Endothelial cell of umbilical vein (primary cell): ENCODE results near the gene NGLY1. TPM values are rescaled to one million over a fixed set of nuclear protein-coding genes. Genes with fewer than 3 reads are reported as not detected.

ENCODE experiments used
- BruUV-seq: library from RNA; stranded (reverse); fragments of 400-500 nt; replicated peaks from 2 replicates; lab custom pipeline; 2021; lab: Mats Ljungman, UMichigan
- CTCF ChIA-PET: fragments of 300-600, 350-600 bp; sonication (Branson Sonifier 250); formaldehyde crosslinking; loops from one replicate; lab custom pipeline; 2021; ENCODE audit warnings: antibody characterized with exemption, inconsistent platforms; lab: Charles Lee
- POLR2A ChIA-PET: fragments of 300-600, 350-600 bp; sonication (Branson Sonifier 250); formaldehyde crosslinking; loops from one replicate; lab custom pipeline; 2021; ENCODE audit warnings: antibody characterized with exemption, inconsistent platforms; lab: Charles Lee
- DNase-seq: peaks from one replicate; pipeline ENCODE4 v3.0.0-alpha.2; 2011; ENCODE audit warnings: low read depth, low spot score
- FAIRE-seq: peaks from 2 replicates; lab custom pipeline; 2011; peaks lifted over from hg19 to GRCh38; lab: Jason Lieb, UNC
- H2AFZ ChIP-seq: 2 replicates; pipeline ENCODE4 v1.6.0; 2012; ENCODE audit warnings: low read depth, low read length, control low read depth, inconsistent platforms
- H3K27ac ChIP-seq: 2 replicates; pipeline ENCODE4 v1.5.1; 2011; ENCODE audit warnings: low read depth, mild to moderate bottlenecking, control low read depth, low read length, moderate library complexity; ENCODE audit not compliant: insufficient read depth
- H3K27me3 ChIP-seq, 2 experiments: 2 replicates each; pipeline versions ENCODE4 v1.6.0 to v1.6.1; 2011; ENCODE audit warnings: low read length in 2 of 2, mixed read lengths in 1 of 2; ENCODE audit not compliant: control insufficient read depth in 2 of 2, insufficient read depth in 2 of 2
- H3K36me3 ChIP-seq, 2 experiments: 2 replicates in 1 of 2; 3 replicates in 1 of 2; pipeline ENCODE4 v1.5.1; 2011; ENCODE audit warnings: low read length in 2 of 2, mild to moderate bottlenecking in 1 of 2, moderate library complexity in 1 of 2; ENCODE audit not compliant: control insufficient read depth in 2 of 2, insufficient read depth in 2 of 2; ENCODE audit errors: extremely low read depth in 1 of 2
- H3K4me1 ChIP-seq: 3 replicates; pipeline ENCODE4 v1.5.1; 2011; ENCODE audit warnings: mild to moderate bottlenecking, low read length; ENCODE audit not compliant: control insufficient read depth, insufficient read depth; ENCODE audit errors: extremely low read depth
- H3K4me2 ChIP-seq: 2 replicates; pipeline ENCODE4 v1.6.1; 2011; ENCODE audit warnings: low read length, control low read depth, mixed read lengths; ENCODE audit not compliant: insufficient read depth
- H3K4me3 ChIP-seq, 3 experiments: fragments of 200-600 bp in 1 of 3; sonication (generic), shearing (Covaris generic) in 1 of 3; replicated peaks in 1 of 3; 2 replicates each; pipeline ENCODE4 v1.5.1; 2011 to 2016; ENCODE audit warnings: control low read depth in 3 of 3, low read length in 3 of 3, mild to moderate bottlenecking in 2 of 3, inconsistent platforms in 1 of 3, low read depth in 1 of 3, moderate library complexity in 1 of 3; ENCODE audit not compliant: insufficient read depth in 1 of 3
- H3K79me2 ChIP-seq: 2 replicates; pipeline ENCODE4 v1.6.0; 2012; ENCODE audit warnings: low read length, inconsistent platforms; ENCODE audit not compliant: control insufficient read depth, insufficient read depth
- H3K9ac ChIP-seq: replicated peaks from 2 replicates; pipeline ENCODE3; 2011; ENCODE audit warnings: low read length, control low read depth; ENCODE audit not compliant: insufficient read depth; ENCODE audit errors: extremely low read depth
- H3K9me1 ChIP-seq: replicated peaks from 3 replicates; pipeline ENCODE4 v1.6.0; 2011; ENCODE audit warnings: mild to moderate bottlenecking, low read length; ENCODE audit not compliant: control insufficient read depth, insufficient read depth; ENCODE audit errors: extremely low read depth
- H3K9me3 ChIP-seq: replicated peaks from 2 replicates; pipeline ENCODE4 v1.5.1; 2012; ENCODE audit warnings: low read length, inconsistent platforms; ENCODE audit not compliant: control insufficient read depth, insufficient read depth
- H4K20me1 ChIP-seq: replicated peaks from 2 replicates; pipeline ENCODE3; 2011; ENCODE audit warnings: mild to moderate bottlenecking, low read length; ENCODE audit not compliant: control insufficient read depth, insufficient read depth; ENCODE audit errors: extremely low read depth
- CTCF ChIP-seq, 2 donors: IDR thresholded peaks; 1 replicate in 1 of 2; 2 replicates in 1 of 2; pipeline ENCODE4 v1.5.1; 2011; ENCODE audit warnings: low read length in 2 of 2, mild to moderate bottlenecking in 2 of 2, moderate library complexity in 2 of 2, control low read depth in 1 of 2, inconsistent platforms in 1 of 2, low read depth in 1 of 2; ENCODE audit not compliant: insufficient read depth in 1 of 2; ENCODE audit errors: extremely low read depth in 1 of 2
- EZH2 ChIP-seq: IDR thresholded peaks from 2 replicates; pipeline ENCODE4 v1.6.1; 2012; ENCODE audit warnings: borderline replicate concordance, low read depth, mild to moderate bottlenecking, moderate library complexity, low read length, inconsistent platforms; ENCODE audit not compliant: severe bottlenecking
- FOS ChIP-seq: IDR thresholded peaks from 2 replicates; pipeline ENCODE4 v1.6.1; 2011; ENCODE audit warnings: mild to moderate bottlenecking, low read length, moderate library complexity, borderline replicate concordance; ENCODE audit not compliant: insufficient read depth
- GATA2 ChIP-seq: IDR thresholded peaks from 2 replicates; pipeline ENCODE4 v1.7.0; 2011; ENCODE audit warnings: low read depth, mild to moderate bottlenecking, moderate library complexity, mixed read lengths, low read length; ENCODE audit not compliant: insufficient read length, insufficient read depth
- JUN ChIP-seq: IDR thresholded peaks from 2 replicates; pipeline ENCODE4 v1.6.1; 2011; ENCODE audit warnings: borderline replicate concordance, low read depth; ENCODE audit not compliant: insufficient read length, insufficient read depth
- MYC ChIP-seq: IDR thresholded peaks from one replicate; pipeline ENCODE4 v1.6.1; 2011; ENCODE audit warnings: mild to moderate bottlenecking, low read depth, low read length
- POLR2A ChIP-seq: IDR thresholded peaks from 2 replicates; pipeline ENCODE4 v1.6.1; 2012; ENCODE audit warnings: low read depth, mild to moderate bottlenecking, control low read depth, low read length
- POLR2AphosphoS5 ChIP-seq: IDR thresholded peaks from 2 replicates; pipeline ENCODE4 v1.6.1; 2012; ENCODE audit warnings: low read depth, mild to moderate bottlenecking, control low read depth, low read length, moderate library complexity; ENCODE audit not compliant: insufficient read depth
- dilution Hi-C: fragments of 300-500 bp; cut with MboI; formaldehyde crosslinking; loops from one replicate; pipeline ENCODE4 v1.15.0; 2019; ENCODE audit warnings: low sequenced_read_pairs; ENCODE audit not compliant: extremely low pct_ligation_motif_present
- intact Hi-C: fragments of 100-400 bp; cut with micrococcal nuclease; formaldehyde crosslinking; loops from one replicate; pipeline ENCODE4 v1.10.0; 2022
- polyA plus RNA-seq, 4 experiments: library from polyadenylated mRNA; depleted of rRNA in 3 of 4; stranded (reverse) in 3 of 4; unstranded in 1 of 4; fragments of >200 nt; gene quantifications; 2 replicates each; pipeline versions ENCODE4 v1.2.1 to v1.2.3, GENCODE V29; 2011 to 2012; ENCODE audit warnings: missing spikeins in 1 of 4
- total RNA-seq: library from RNA; stranded (reverse); gene quantifications from 2 replicates; pipeline ENCODE4 v1.2.3, GENCODE V29; 2021
- TF ChIP-seq, protein P1 (sequence below): IDR thresholded peaks from 2 replicates; pipeline ENCODE4 v1.6.1; 2011; ENCODE audit not compliant: insufficient read depth, insufficient read length

NGLY1 gene
- total and polyA plus RNA-seq, 2 donors (not counting 3 experiments of a cell fraction or from before 2014, with no cell fraction given): 5.3 to 29.6 TPM

GRCh38 chr3:25749031-25749581 is 34.1 kb downstream of the NGLY1 start:
- FAIRE-seq (no peak), DNase-seq (no peak)
- Histone ChIP-seq H3K9me1 (no peaks in the 10 kb centered on the region), H3K27ac (no peak overlapping the region), H3K79me2 (no peaks in the 10 kb centered on the region), H3K27me3 (no peaks in the 10 kb centered on the region), H3K4me1 (peaks cover 4% of the 10 kb centered on the region), H3K4me2 (no peak overlapping the region), H4K20me1 (no peaks in the 10 kb centered on the region), H3K4me3 (no peak overlapping the region), H3K36me3 (peaks cover 2 to 3% of the 10 kb centered on the region in 2 experiments), H3K9ac (no peak overlapping the region), H2AFZ (no peak overlapping the region), H3K9me3 (no peaks in the 10 kb centered on the region)
- TF ChIP-seq GATA2 (no peak), POLR2AphosphoS5 (no peak), MYC (no peak), EZH2 (no peak), FOS (no peak), POLR2A (no peak), JUN (no peak), CTCF (IDR thresholded peaks at IDR 0.05; ENCODE audit: extremely low read depth in 1 of 2, insufficient read depth in 1 of 2, low read depth in 1 of 2, low read length in 2 of 2) (no peak)
- TF ChIP-seq, protein P1, sequence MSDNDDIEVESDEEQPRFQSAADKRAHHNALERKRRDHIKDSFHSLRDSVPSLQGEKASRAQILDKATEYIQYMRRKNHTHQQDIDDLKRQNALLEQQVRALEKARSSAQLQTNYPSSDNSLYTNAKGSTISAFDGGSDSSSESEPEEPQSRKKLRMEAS: no peak
- ChIA-PET POLR2A (no interaction called here), CTCF (no interaction called here)
- dilution Hi-C loops: no loop called here
- BruUV-seq: no TSS peak
- intact Hi-C loops: no loop called here
